GM23248 (cell line): Measurements from ENCODE around the gene ZNF827. TPM values are rescaled to one million over a fixed set of nuclear protein-coding genes. Genes with fewer than 3 reads are reported as not detected.

Experiments
- DNase-seq: peaks from one replicate; pipeline ENCODE4 v3.0.0-alpha.2; 2015
- H2AFZ ChIP-seq: fragments of 200-600 bp; sonication (generic); 2 replicates; pipeline ENCODE4 v1.6.1; 2016; ENCODE audit warnings: antibody characterized with exemption
- H3F3A ChIP-seq: fragments of 200-600 bp; sonication (generic); 2 replicates; pipeline ENCODE4 v1.6.1; 2016; ENCODE audit warnings: mild to moderate bottlenecking, antibody characterized with exemption, mixed run types; ENCODE audit not compliant: insufficient read depth
- H3K27ac ChIP-seq: fragments of 200-600 bp; sonication (generic); 2 replicates; pipeline ENCODE4 v1.5.1; 2016; ENCODE audit warnings: mild to moderate bottlenecking
- H3K27me3 ChIP-seq: fragments of 200-600 bp; sonication (generic); replicated peaks from 2 replicates; pipeline ENCODE4 v1.6.1; 2016; ENCODE audit warnings: mild to moderate bottlenecking; ENCODE audit not compliant: insufficient read depth
- H3K36me3 ChIP-seq: fragments of 200-600 bp; sonication (generic); 2 replicates; pipeline ENCODE4 v1.6.1; 2016; ENCODE audit warnings: low read depth, mild to moderate bottlenecking
- H3K4me1 ChIP-seq: fragments of 200-600 bp; sonication (generic); 2 replicates; pipeline ENCODE4 v1.6.1; 2016; ENCODE audit warnings: mild to moderate bottlenecking; ENCODE audit not compliant: insufficient read depth
- H3K4me2 ChIP-seq: fragments of 200-600 bp; sonication (generic); one replicate; pipeline ENCODE4 v1.6.1; 2016; ENCODE audit warnings: mild to moderate bottlenecking; ENCODE audit not compliant: unreplicated experiment
- H3K4me3 ChIP-seq: fragments of 200-600 bp; sonication (generic); 2 replicates; pipeline ENCODE4 v1.5.1; 2016; ENCODE audit warnings: mild to moderate bottlenecking
- H3K79me2 ChIP-seq: fragments of 200-600 bp; sonication (generic); 2 replicates; pipeline ENCODE4 v1.6.1; 2016; ENCODE audit warnings: mild to moderate bottlenecking; ENCODE audit not compliant: insufficient read depth
- H3K9ac ChIP-seq: fragments of 200-600 bp; sonication (generic); 2 replicates; pipeline ENCODE4 v1.6.1; 2016; ENCODE audit warnings: mild to moderate bottlenecking
- H3K9me2 ChIP-seq: fragments of 200-600 bp; sonication (generic); 2 replicates; pipeline ENCODE4 v1.6.1; 2016; ENCODE audit warnings: mixed run types, mild to moderate bottlenecking, moderate library complexity; ENCODE audit not compliant: insufficient read depth
- H3K9me3 ChIP-seq: fragments of 200-600 bp; sonication (generic); one replicate; pipeline ENCODE4 v1.6.1; 2017; ENCODE audit warnings: low read depth
- H4K20me1 ChIP-seq: fragments of 200-600 bp; sonication (generic); 2 replicates; pipeline ENCODE4 v1.6.0; 2016; ENCODE audit not compliant: insufficient read depth
- EZH2 ChIP-seq: fragments of 200-600 bp; sonication (generic); IDR thresholded peaks from 2 replicates; pipeline ENCODE4 v1.6.1; 2018; ENCODE audit warnings: antibody characterized with exemption, mild to moderate bottlenecking; ENCODE audit not compliant: insufficient read depth, poor library complexity, severe bottlenecking
- EZH2phosphoT487 ChIP-seq: fragments of 200-600 bp; sonication (generic); IDR thresholded peaks from 2 replicates; pipeline ENCODE4 v1.6.1; 2018; ENCODE audit warnings: antibody characterized with exemption, moderate library complexity, mild to moderate bottlenecking, low read depth; ENCODE audit not compliant: insufficient read depth
- WGBS, 2 experiments: methylation state at CpG; one replicate each; pipeline ENCODE4 v1.1.6; 2015 to 2017; ENCODE audit warnings: low lambda C conversion rate in 2 of 2, low coverage in 1 of 2; ENCODE audit errors: missing lambda C conversion rate in 2 of 2; 5-methylcytosine and 5-hydroxymethylcytosine counted together
- in situ Hi-C: fragments of 300-500 bp; cut with MboI; formaldehyde crosslinking; loops from 2 replicates; pipeline ENCODE4 v1.15.0; 2020
- polyA plus RNA-seq: library from polyadenylated mRNA; unstranded; fragments of >200 nt; fragmentation: Nextera tagmentation; extraction: Ambion mirVana; gene quantifications from 2 replicates; pipeline ENCODE4 v1.2.1, GENCODE V29; 2016
- total RNA-seq: library from RNA; depleted of rRNA; stranded (reverse); fragments of >200 nt; shearing (Covaris generic); gene quantifications from 2 replicates; pipeline ENCODE4 v1.2.3, GENCODE V29; 2014

ZNF827 gene
- total and polyA plus RNA-seq, 2 experiments from 2014 or later: 5.0 to 10.1 TPM

DNA sequence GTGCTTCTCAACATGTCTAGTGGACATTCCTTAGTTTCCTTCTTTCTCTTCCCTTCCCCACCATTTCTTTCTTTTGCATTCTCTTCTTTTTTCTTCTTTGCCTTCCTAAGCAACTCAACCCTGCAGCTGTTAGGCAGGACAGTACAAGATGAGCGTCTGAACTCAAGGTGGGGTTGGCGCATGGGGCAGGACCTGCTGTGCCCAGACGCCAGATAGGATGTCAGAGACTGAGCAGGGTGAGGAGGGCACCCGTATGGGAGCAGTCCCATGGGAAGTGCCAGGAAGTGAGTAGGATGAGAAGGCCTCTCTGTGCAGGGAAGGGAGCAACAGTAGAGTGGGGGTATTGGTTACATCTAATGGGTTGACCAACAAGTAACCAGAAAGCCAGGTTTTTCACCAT lies 38.1 kb upstream of the ZNF827 start:
- no peaks in the 10 kb centered on the region for H3K79me2 ChIP-seq
- in situ Hi-C loops: no loop called here
- no peak overlapping the region for H3K9ac ChIP-seq
- H3K4me3 ChIP-seq: no peak overlapping the region
- no peaks in the 10 kb centered on the region for H3K9me3 ChIP-seq
- H2AFZ ChIP-seq: no peak overlapping the region
- no peaks in the 10 kb centered on the region for H3K9me2 ChIP-seq
- no peaks in the 10 kb centered on the region for H3K36me3 ChIP-seq
- TF ChIP-seq EZH2: no peak
- no peak for TF ChIP-seq EZH2phosphoT487
- no peak overlapping the region for H3K27ac ChIP-seq
- H3K27me3 ChIP-seq: no peaks in the 10 kb centered on the region
- no peaks in the 10 kb centered on the region for H4K20me1 ChIP-seq
- DNase-seq: no peak
- no peaks in the 10 kb centered on the region for H3K4me1 ChIP-seq
- WGBS, 2 experiments: 73 to 78% methylated on average over 4 of the region's 4 CpGs
- no peaks in the 10 kb centered on the region for H3F3A ChIP-seq
- H3K4me2 ChIP-seq: no peak overlapping the region

DNA sequence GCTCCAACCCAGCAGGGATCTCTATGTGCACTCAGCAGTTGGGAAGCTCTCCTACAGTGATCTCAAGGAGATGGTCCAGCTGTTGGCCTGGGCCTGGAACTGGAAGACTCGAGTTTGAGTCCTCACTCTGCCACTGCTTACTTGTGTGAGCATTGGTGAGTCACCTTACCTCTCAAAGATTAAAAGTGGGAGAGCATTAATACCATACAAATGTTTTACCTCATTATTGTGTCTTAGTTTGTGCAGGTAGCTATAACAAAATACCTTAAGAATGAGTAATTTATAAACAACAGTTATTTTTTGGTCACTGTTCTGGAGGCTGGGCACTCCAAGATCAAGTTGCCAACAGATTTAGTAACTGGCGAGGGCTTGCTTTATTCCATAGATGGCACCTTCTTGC lies 21.4 kb upstream of the ZNF827 start:
- no peak overlapping the region for H3K4me3 ChIP-seq
- no peak for DNase-seq
- H3K36me3 ChIP-seq: no peaks in the 10 kb centered on the region
- no peak overlapping the region for H3K9ac ChIP-seq
- H3K27ac ChIP-seq: no peak overlapping the region
- TF ChIP-seq EZH2: no peak
- no peak for TF ChIP-seq EZH2phosphoT487
- H3K9me2 ChIP-seq: no peaks in the 10 kb centered on the region
- peaks cover 7% of the 10 kb centered on the region for H3K4me1 ChIP-seq
- H3K4me2 ChIP-seq: no peak overlapping the region
- in situ Hi-C loops: no loop called here
- 52 to 61% methylated on average over 2 of the region's 2 CpGs for WGBS, 2 experiments
- H3K9me3 ChIP-seq: no peaks in the 10 kb centered on the region
- no peak overlapping the region for H2AFZ ChIP-seq
- H4K20me1 ChIP-seq: no peaks in the 10 kb centered on the region
- H3K79me2 ChIP-seq: no peaks in the 10 kb centered on the region
- peaks cover 12% of the 10 kb centered on the region; the same call in 1 of the 2 replicates for H3F3A ChIP-seq
- no peaks in the 10 kb centered on the region for H3K27me3 ChIP-seq

- no peak overlapping the region for H2AFZ ChIP-seq
- no peak overlapping the region for H3K4me2 ChIP-seq
- no peaks in the 10 kb centered on the region for H3K9me2 ChIP-seq
- H3K79me2 ChIP-seq: no peaks in the 10 kb centered on the region
- no peaks in the 10 kb centered on the region for H3K27me3 ChIP-seq
- no peak overlapping the region for H3K4me3 ChIP-seq
- TF ChIP-seq EZH2phosphoT487 (no peak), EZH2 (no peak)
- H3F3A ChIP-seq: peaks cover 22% of the 10 kb centered on the region; the same call in 1 of the 2 replicates
- no peaks in the 10 kb centered on the region for H4K20me1 ChIP-seq
- no peak for DNase-seq
- H3K9me3 ChIP-seq: no peaks in the 10 kb centered on the region
- no peak overlapping the region for H3K9ac ChIP-seq
- 33 to 40% methylated on average over 1 of the region's 1 CpG for WGBS, 2 experiments
- in situ Hi-C loops: no loop called here
- no peak overlapping the region for H3K27ac ChIP-seq
- peaks cover 15% of the 10 kb centered on the region for H3K4me1 ChIP-seq
- H3K36me3 ChIP-seq: no peaks in the 10 kb centered on the region
Observed at GRCh38 chr4:145957302-145957701, 18.7 kb upstream of the ZNF827 start.

DNA sequence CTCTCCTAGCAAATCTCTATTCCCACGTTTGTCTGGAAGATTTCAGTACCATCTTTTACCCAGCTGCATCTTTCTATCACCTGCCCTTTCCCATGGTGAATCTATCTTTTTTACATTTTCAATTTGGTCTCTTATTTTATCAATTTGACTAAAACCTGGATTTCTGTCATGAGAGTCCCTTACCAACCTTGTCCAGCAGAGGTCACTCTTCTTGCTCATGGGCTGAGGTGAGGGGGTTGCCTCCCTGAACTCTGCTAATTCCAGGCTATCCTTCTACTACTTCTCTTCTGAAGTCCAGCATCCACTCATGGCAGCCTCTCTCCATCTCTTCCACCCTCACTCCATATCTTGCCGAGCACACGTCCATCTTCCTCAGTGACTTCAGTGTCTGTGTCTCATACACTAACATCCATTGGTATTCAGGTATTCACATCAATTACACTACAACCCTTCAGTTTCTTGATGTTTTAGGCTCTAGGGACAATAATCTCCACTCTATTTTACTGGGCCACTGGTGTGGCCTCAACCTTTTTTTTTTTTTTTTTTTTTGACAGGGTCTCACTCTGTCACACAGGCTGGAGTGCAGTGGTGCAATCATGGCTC lies 17.8 kb upstream of the ZNF827 start:
- Histone ChIP-seq H3K4me2 (no peak overlapping the region), H3K4me1 (peaks cover 15% of the 10 kb centered on the region), H3K9me2 (no peaks in the 10 kb centered on the region), H3K27ac (no peak overlapping the region), H2AFZ (no peak overlapping the region), H3K4me3 (no peak overlapping the region), H3K9me3 (no peaks in the 10 kb centered on the region), H3K27me3 (no peaks in the 10 kb centered on the region), H3F3A (peaks cover 22% of the 10 kb centered on the region; the same call in 1 of the 2 replicates), H4K20me1 (no peaks in the 10 kb centered on the region), H3K79me2 (no peaks in the 10 kb centered on the region), H3K36me3 (no peaks in the 10 kb centered on the region), H3K9ac (no peak overlapping the region)
- 64 to 73% methylated on average over 3 of the region's 3 CpGs for WGBS, 2 experiments
- DNase-seq: peak; percentile 53
- in situ Hi-C loops: no loop called here
- no peak for TF ChIP-seq EZH2phosphoT487

- no peaks in the 10 kb centered on the region for H4K20me1 ChIP-seq
- no peak overlapping the region for H3K4me3 ChIP-seq
- H3K9me3 ChIP-seq: no peaks in the 10 kb centered on the region
- peaks cover 22% of the 10 kb centered on the region; the same call in 1 of the 2 replicates for H3F3A ChIP-seq
- no peaks in the 10 kb centered on the region for H3K27me3 ChIP-seq
- peaks cover 15% of the 10 kb centered on the region for H3K4me1 ChIP-seq
- WGBS, 2 experiments: 13 to 16% methylated on average over 7 of the region's 7 CpGs
- H3K79me2 ChIP-seq: no peaks in the 10 kb centered on the region
- no peaks in the 10 kb centered on the region for H3K9me2 ChIP-seq
- H3K4me2 ChIP-seq: peak overlapping the region; percentile 34
- peak overlapping the region; percentile 36 for H3K27ac ChIP-seq
- DNase-seq: peak; percentile 80
- no peaks in the 10 kb centered on the region for H3K36me3 ChIP-seq
- in situ Hi-C loops: no loop called here
- H2AFZ ChIP-seq: no peak overlapping the region
- TF ChIP-seq EZH2phosphoT487 (no peak), EZH2 (no peak)
- no peak overlapping the region for H3K9ac ChIP-seq
Observed at GRCh38 chr4:145954924-145955339, 16.3 kb upstream of the ZNF827 start.
